Transverse colon (tissue), 4 donors: ENCODE results near the gene TPST2.

ENCODE experiments used
- EP300 ChIP-seq: sonication (generic); formaldehyde crosslinking; IDR thresholded peaks from one replicate; pipeline ENCODE4 v1.6.1; 2017; ENCODE audit warnings: antibody characterized with exemption, low read depth
- POLR2A ChIP-seq: fragments of 450-650 bp; IDR thresholded peaks from one replicate; pipeline ENCODE4 v1.6.1; 2016; ENCODE audit warnings: antibody characterized with exemption, mild to moderate bottlenecking, moderate library complexity
- POLR2AphosphoS5 ChIP-seq, 3 donors: sonication (generic); formaldehyde crosslinking; IDR thresholded peaks; one replicate each; pipeline ENCODE4 v1.6.1; 2016; ENCODE audit warnings: antibody characterized with exemption in 3 of 3
- TF ChIP-seq, protein P1 (sequence below), 5 experiments: fragments of 200-600 bp in 3 of 5; fragments of 450-650 bp in 2 of 5; sonication (generic) in 3 of 5; IDR thresholded peaks; 1 replicate in 2 of 5; 2 replicates in 3 of 5; pipeline ENCODE4 v1.5.1; 2016 to 2017; ENCODE audit warnings: antibody characterized with exemption in 5 of 5, inconsistent platforms in 3 of 5, mild to moderate bottlenecking in 2 of 5, moderate library complexity in 1 of 5

DNA sequence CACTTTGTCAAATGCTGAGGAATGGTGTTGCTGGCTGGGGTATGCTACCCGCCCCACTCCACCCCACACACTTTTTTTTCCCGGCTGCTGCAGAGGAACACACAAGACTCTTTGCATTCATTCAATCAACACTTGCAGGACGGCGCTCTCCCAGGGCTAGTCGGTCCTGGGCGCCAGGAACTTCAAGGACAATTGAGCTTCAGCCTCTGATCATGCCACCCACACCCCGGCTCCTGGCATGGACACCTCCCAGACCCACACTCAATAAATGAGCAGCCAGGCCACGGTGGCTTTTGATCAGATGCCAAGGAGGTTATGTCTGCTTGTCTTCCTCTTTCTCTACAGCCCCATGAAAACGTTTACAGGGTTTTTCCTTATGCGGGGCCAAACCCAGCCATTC, 19.8 kb downstream of the TPST2 start:
- TF ChIP-seq, protein P1, sequence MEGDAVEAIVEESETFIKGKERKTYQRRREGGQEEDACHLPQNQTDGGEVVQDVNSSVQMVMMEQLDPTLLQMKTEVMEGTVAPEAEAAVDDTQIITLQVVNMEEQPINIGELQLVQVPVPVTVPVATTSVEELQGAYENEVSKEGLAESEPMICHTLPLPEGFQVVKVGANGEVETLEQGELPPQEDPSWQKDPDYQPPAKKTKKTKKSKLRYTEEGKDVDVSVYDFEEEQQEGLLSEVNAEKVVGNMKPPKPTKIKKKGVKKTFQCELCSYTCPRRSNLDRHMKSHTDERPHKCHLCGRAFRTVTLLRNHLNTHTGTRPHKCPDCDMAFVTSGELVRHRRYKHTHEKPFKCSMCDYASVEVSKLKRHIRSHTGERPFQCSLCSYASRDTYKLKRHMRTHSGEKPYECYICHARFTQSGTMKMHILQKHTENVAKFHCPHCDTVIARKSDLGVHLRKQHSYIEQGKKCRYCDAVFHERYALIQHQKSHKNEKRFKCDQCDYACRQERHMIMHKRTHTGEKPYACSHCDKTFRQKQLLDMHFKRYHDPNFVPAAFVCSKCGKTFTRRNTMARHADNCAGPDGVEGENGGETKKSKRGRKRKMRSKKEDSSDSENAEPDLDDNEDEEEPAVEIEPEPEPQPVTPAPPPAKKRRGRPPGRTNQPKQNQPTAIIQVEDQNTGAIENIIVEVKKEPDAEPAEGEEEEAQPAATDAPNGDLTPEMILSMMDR (IDR thresholded peaks at IDR 0.05) = no peak
- TF ChIP-seq EP300 (no peak), POLR2AphosphoS5 (IDR thresholded peaks at IDR 0.05) (no peak), POLR2A (no peak)
